D721Med (cell line): ENCODE data around the gene ST8SIA1.
A peak's percentile ranks its signal among the peaks of the same experiment; 100 is the strongest.
"Not testable (repeated sequence)": the region's sequence is repeated elsewhere in the genome, so short reads cannot be mapped to it uniquely, and the experiment has no call there.

Experiments
- DNase-seq: peaks from one replicate; pipeline ENCODE4 v3.0.0; 2011; ENCODE audit warnings: low spot score; ENCODE audit not compliant: insufficient read length
- FAIRE-seq: peaks from 2 replicates; lab custom pipeline; 2011; peaks lifted over from hg19 to GRCh38; lab: Jason Lieb, UNC
- CTCF ChIP-seq: IDR thresholded peaks from 2 replicates; pipeline ENCODE4 v1.5.1; 2012; ENCODE audit warnings: mild to moderate bottlenecking, control low read depth; ENCODE audit not compliant: insufficient read depth; ENCODE audit errors: missing control alignments

Gene ST8SIA1

GRCh38 chr12:22334410-22335100, at the start of gene ST8SIA1:
Gene ST8SIA1 (minus strand): TSS chr12:22334707. CDS start chr12:22334232, 475 bp downstream.
- TF ChIP-seq CTCF, result no peak
- DNase-seq (peak; percentile 56), FAIRE-seq (no peak)

GRCh38 chr12:22380031-22380430, 45.5 kb upstream of the ST8SIA1 start:
- no peak for TF ChIP-seq CTCF
- DNase-seq (no peak), FAIRE-seq (no peak)

GRCh38 chr12:22377731-22378496, 43.4 kb upstream of the ST8SIA1 start:
- DNase-seq (no peak), FAIRE-seq (no peak)
- TF ChIP-seq CTCF, result no peak

- DNase-seq, FAIRE-seq: not testable (repeated sequence)
These were observed 42.2 kb upstream of the ST8SIA1 start for GRCh38 chr12:22376596-22377150.

- FAIRE-seq, result no peak
- no peak for TF ChIP-seq CTCF
These were observed 40.0 kb upstream of the ST8SIA1 start for GRCh38 chr12:22374508-22374907.

GRCh38 chr12:22372277-22372837, 37.9 kb upstream of the ST8SIA1 start:
- no peak for TF ChIP-seq CTCF
- DNase-seq, result no peak
- FAIRE-seq, result no peak

More at GRCh38 chr12:22374508-22374907, 40.0 kb upstream of the ST8SIA1 start:
- DNase-seq, result no peak

- no peak for TF ChIP-seq CTCF
- DNase-seq (no peak), FAIRE-seq (no peak)
These were observed 31.7 kb upstream of the ST8SIA1 start for GRCh38 chr12:22366181-22366580.
